Trophoblast cell (in vitro differentiated cells and primary cell): ENCODE results near the gene CYP4F11.
A peak's percentile ranks its signal among the peaks of the same experiment; 100 is the strongest.

Source experiments
- DNase-seq, 2 donors: peaks; one replicate each; pipeline ENCODE4 v3.0.0-alpha.2; 2016
- H2AFZ ChIP-seq: 2 replicates; pipeline ENCODE4 v1.6.1; 2013; ENCODE audit warnings: low read length, moderate library complexity, mild to moderate bottlenecking; ENCODE audit not compliant: insufficient read depth, poor library complexity
- H2AK5ac ChIP-seq: 2 replicates; pipeline ENCODE4 v1.6.1; 2013; ENCODE audit warnings: mild to moderate bottlenecking, low read length
- H2BK120ac ChIP-seq: 2 replicates; pipeline ENCODE4 v1.6.1; 2013; ENCODE audit warnings: low read length, mild to moderate bottlenecking, moderate library complexity; ENCODE audit not compliant: insufficient read depth, poor library complexity
- H2BK12ac ChIP-seq: 2 replicates; pipeline ENCODE4 v1.6.1; 2013; ENCODE audit warnings: mild to moderate bottlenecking, low read length, moderate library complexity
- H2BK5ac ChIP-seq: 2 replicates; pipeline ENCODE4 v1.6.1; 2013; ENCODE audit warnings: low read length, low read depth, moderate library complexity, mild to moderate bottlenecking; ENCODE audit not compliant: poor library complexity
- H3K14ac ChIP-seq: 2 replicates; pipeline ENCODE4 v1.6.1; 2013; ENCODE audit warnings: mild to moderate bottlenecking, low read length
- H3K18ac ChIP-seq: 2 replicates; pipeline ENCODE4 v1.6.1; 2013; ENCODE audit warnings: mild to moderate bottlenecking, low read length
- H3K23ac ChIP-seq: 2 replicates; pipeline ENCODE4 v1.6.1; 2013; ENCODE audit warnings: low read length
- H3K27ac ChIP-seq: 2 replicates; pipeline ENCODE4 v1.5.1; 2013; ENCODE audit warnings: low read depth, mild to moderate bottlenecking, inconsistent platforms, low read length, moderate library complexity
- H3K27me3 ChIP-seq: 2 replicates; pipeline ENCODE4 v1.6.1; 2013; ENCODE audit warnings: inconsistent platforms, mild to moderate bottlenecking, low read length, moderate library complexity; ENCODE audit not compliant: insufficient read depth
- H3K36me3 ChIP-seq, 2 experiments: 1 replicate in 1 of 2; 2 replicates in 1 of 2; pipeline ENCODE4 v1.6.1; 2013; ENCODE audit warnings: low read length in 2 of 2, mild to moderate bottlenecking in 2 of 2, moderate library complexity in 1 of 2; ENCODE audit not compliant: insufficient read depth in 2 of 2, control insufficient read depth in 1 of 2
- H3K4ac ChIP-seq: 2 replicates; pipeline ENCODE4 v1.6.1; 2013; ENCODE audit warnings: low read depth, mild to moderate bottlenecking, low read length, moderate library complexity
- H3K4me1 ChIP-seq, 2 experiments: 1 replicate in 1 of 2; 2 replicates in 1 of 2; pipeline ENCODE4 v1.6.1; 2013; ENCODE audit warnings: low read length in 2 of 2, mild to moderate bottlenecking in 2 of 2, moderate library complexity in 1 of 2; ENCODE audit not compliant: insufficient read depth in 2 of 2, control insufficient read depth in 1 of 2
- H3K4me2 ChIP-seq: 2 replicates; pipeline ENCODE4 v1.6.1; 2013; ENCODE audit warnings: inconsistent platforms, mild to moderate bottlenecking, low read length, moderate library complexity
- H3K4me3 ChIP-seq: 2 replicates; pipeline ENCODE4 v1.5.1; 2013; ENCODE audit warnings: mild to moderate bottlenecking, low read depth, low read length, inconsistent platforms
- H3K79me1 ChIP-seq: one replicate; pipeline ENCODE4 v1.6.1; 2013; ENCODE audit warnings: low read length
- H3K79me2 ChIP-seq: 2 replicates; pipeline ENCODE4 v1.6.1; 2013; ENCODE audit warnings: low read length, mild to moderate bottlenecking; ENCODE audit not compliant: control insufficient read depth, insufficient read depth, poor library complexity
- H3K9ac ChIP-seq: 2 replicates; pipeline ENCODE4 v1.6.1; 2013; ENCODE audit warnings: mild to moderate bottlenecking, low read length
- H3K9me3 ChIP-seq: 2 replicates; pipeline ENCODE4 v1.6.1; 2013; ENCODE audit warnings: low read depth, mild to moderate bottlenecking, control low read depth, inconsistent platforms, low read length; ENCODE audit not compliant: insufficient read depth
- H4K12ac ChIP-seq: 2 replicates; pipeline ENCODE4 v1.6.1; 2013; ENCODE audit warnings: low read depth, mild to moderate bottlenecking, low read length, moderate library complexity
- H4K8ac ChIP-seq: 2 replicates; pipeline ENCODE4 v1.6.1; 2013; ENCODE audit warnings: low read depth, mild to moderate bottlenecking, low read length, moderate library complexity
- H4K91ac ChIP-seq: one replicate; pipeline ENCODE4 v1.6.1; 2013; ENCODE audit warnings: low read depth, mild to moderate bottlenecking, low read length, moderate library complexity
- WGBS: extraction: QIAGEN DNeasy Blood & Tissue Kit; methylation state at CpG from one replicate; pipeline ENCODE4 v1.1.7; 2013; ENCODE audit warnings: missing lambda C conversion rate; ENCODE audit not compliant: insufficient read length, insufficient coverage; ENCODE audit errors: extremely low coverage; 5-methylcytosine and 5-hydroxymethylcytosine counted together

Gene CYP4F11

GRCh38 chr19:15869109-15869555, 65.2 kb downstream of the CYP4F11 start:
- Histone ChIP-seq H3K23ac (no peak overlapping the region), H3K27ac (no peak overlapping the region), H4K8ac (no peak overlapping the region), H2AFZ (no peak overlapping the region), H3K14ac (no peak overlapping the region), H2AK5ac (no peak overlapping the region), H3K4me3 (no peak overlapping the region), H2BK5ac (no peak overlapping the region), H3K79me2 (no peaks in the 10 kb centered on the region), H4K12ac (no peak overlapping the region), H3K4ac (no peak overlapping the region), H4K91ac (no peak overlapping the region), H3K27me3 (no peaks in the 10 kb centered on the region), H3K9me3 (peaks cover 10% of the 10 kb centered on the region), H3K18ac (no peak overlapping the region), H2BK120ac (no peak overlapping the region), H3K4me1 (no peaks in the 10 kb centered on the region), H2BK12ac (no peak overlapping the region), H3K4me2 (no peak overlapping the region), H3K9ac (no peak overlapping the region), H3K79me1 (no peaks in the 10 kb centered on the region), H3K36me3 (no peaks in the 10 kb centered on the region)
- DNase-seq: peak; percentile 11 to 69
- no CpG with 5 or more reads among the region's 3 CpGs for WGBS

- H3K9ac ChIP-seq: no peak overlapping the region
These were observed 67.7 kb downstream of the CYP4F11 start for GRCh38 chr19:15866636-15867035.

GRCh38 chr19:15864824-15865223, 69.5 kb downstream of the CYP4F11 start:
- H3K4ac ChIP-seq: no peak overlapping the region
- H3K9ac ChIP-seq: no peak overlapping the region
- no peak overlapping the region for H2AFZ ChIP-seq
- no peak overlapping the region for H2BK5ac ChIP-seq
- no peaks in the 10 kb centered on the region for H3K79me1 ChIP-seq
- no peak for DNase-seq
- no peak overlapping the region for H3K14ac ChIP-seq
- no peak overlapping the region for H3K4me2 ChIP-seq
- H3K4me3 ChIP-seq: no peak overlapping the region
- peaks cover 9% of the 10 kb centered on the region for H3K9me3 ChIP-seq
- H4K12ac ChIP-seq: no peak overlapping the region
- no peak overlapping the region for H2BK12ac ChIP-seq
- H4K8ac ChIP-seq: no peak overlapping the region
- H4K91ac ChIP-seq: no peak overlapping the region
- H2BK120ac ChIP-seq: no peak overlapping the region
- no peaks in the 10 kb centered on the region for H3K79me2 ChIP-seq
- no peaks in the 10 kb centered on the region for H3K4me1 ChIP-seq
- H3K27ac ChIP-seq: no peak overlapping the region
- H3K18ac ChIP-seq: no peak overlapping the region
- H3K23ac ChIP-seq: no peak overlapping the region
- H2AK5ac ChIP-seq: no peak overlapping the region
- no peaks in the 10 kb centered on the region for H3K27me3 ChIP-seq
- no peaks in the 10 kb centered on the region for H3K36me3 ChIP-seq
- no CpG with 5 or more reads among the region's 5 CpGs for WGBS

More at GRCh38 chr19:15866636-15867035, 67.7 kb downstream of the CYP4F11 start:
- Histone ChIP-seq H3K9me3 (peaks cover 13% of the 10 kb centered on the region), H3K4me1 (no peaks in the 10 kb centered on the region), H2BK120ac (no peak overlapping the region), H4K12ac (no peak overlapping the region), H3K4me2 (no peak overlapping the region), H3K27ac (no peak overlapping the region), H2BK5ac (no peak overlapping the region), H3K23ac (no peak overlapping the region), H3K36me3 (no peaks in the 10 kb centered on the region), H2AK5ac (no peak overlapping the region), H3K14ac (no peak overlapping the region), H3K27me3 (no peaks in the 10 kb centered on the region), H2AFZ (no peak overlapping the region), H3K79me1 (no peaks in the 10 kb centered on the region), H3K4ac (no peak overlapping the region), H3K18ac (no peak overlapping the region), H4K91ac (no peak overlapping the region), H2BK12ac (no peak overlapping the region), H3K4me3 (no peak overlapping the region), H4K8ac (no peak overlapping the region), H3K79me2 (no peaks in the 10 kb centered on the region)
- no peak for DNase-seq
- WGBS: no CpG with 5 or more reads among the region's 5 CpGs

- no peak overlapping the region for H3K9ac ChIP-seq
- H3K4me2 ChIP-seq: no peak overlapping the region
- H2AFZ ChIP-seq: no peak overlapping the region
- H4K8ac ChIP-seq: no peak overlapping the region
- H3K27me3 ChIP-seq: no peaks in the 10 kb centered on the region
- no peak overlapping the region for H3K4ac ChIP-seq
- H2BK5ac ChIP-seq: no peak overlapping the region
- no CpG with 5 or more reads among the region's 8 CpGs for whole genome bisulfite sequencing
- H3K9me3 ChIP-seq: peaks cover 9% of the 10 kb centered on the region
- no peak overlapping the region for H4K12ac ChIP-seq
- H3K4me3 ChIP-seq: no peak overlapping the region
- DNase-seq: peak; percentile 95 to 97
- no peaks in the 10 kb centered on the region for H3K79me1 ChIP-seq
- no peak overlapping the region for H3K23ac ChIP-seq
- H3K18ac ChIP-seq: no peak overlapping the region
- H3K4me1 ChIP-seq: no peaks in the 10 kb centered on the region
- no peaks in the 10 kb centered on the region for H3K36me3 ChIP-seq
- no peak overlapping the region for H2BK12ac ChIP-seq
- H4K91ac ChIP-seq: no peak overlapping the region
- H2AK5ac ChIP-seq: no peak overlapping the region
- H3K27ac ChIP-seq: peak overlapping the region; percentile 42
- no peak overlapping the region for H3K14ac ChIP-seq
- H2BK120ac ChIP-seq: no peak overlapping the region
- H3K79me2 ChIP-seq: no peaks in the 10 kb centered on the region
These were observed 71.1 kb downstream of the CYP4F11 start for GRCh38 chr19:15863272-15863671.
